ENCODE measurements around the gene RABEP2. TPM values are rescaled to one million over a fixed set of nuclear protein-coding genes. Genes with fewer than 3 reads are reported as not detected.

Gene RABEP2
- total RNA-seq, 1 donor from 2014 or later: 38.3 TPM

DNA sequence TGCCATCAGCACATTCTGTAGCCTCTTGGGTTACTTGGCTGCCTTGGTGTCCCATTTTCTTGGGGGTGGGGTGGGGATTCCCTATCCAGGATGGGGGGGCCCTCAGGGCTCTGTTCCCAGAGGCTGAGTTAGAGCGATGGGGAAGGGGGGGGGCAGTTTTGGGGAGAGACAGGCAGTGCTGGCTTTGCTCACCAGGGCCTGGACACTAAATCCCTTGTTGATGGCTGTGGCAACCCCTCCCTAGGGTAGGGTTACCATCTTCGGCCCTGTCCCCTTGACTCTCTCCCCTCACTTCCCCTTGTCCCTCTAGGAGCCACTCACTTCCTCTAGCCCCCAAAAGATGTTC is 47.4 kb downstream of the RABEP2 start:
- TF ChIP-seq CTCF (IDR thresholded peaks at IDR 0.05; ENCODE audit: insufficient read depth, low read length, poor library complexity, severe bottlenecking): no peak
- Histone ChIP-seq H3K27me3 (ENCODE audit: control insufficient read depth, insufficient read depth, low read length) (peaks cover 21% of the 10 kb centered on the region), H3K36me3 (ENCODE audit: control insufficient read depth, insufficient read depth, low read length) (no peaks in the 10 kb centered on the region), H3K4me3 (ENCODE audit: low read depth, low read length) (no peak overlapping the region)
- no peak for DNase-seq (ENCODE audit: low read depth)

- no peak overlapping the region for H3K4me3 ChIP-seq (ENCODE audit: low read depth, low read length)
- no peak for TF ChIP-seq CTCF (IDR thresholded peaks at IDR 0.05; ENCODE audit: insufficient read depth, low read length, poor library complexity, severe bottlenecking)
- no peak for DNase-seq (ENCODE audit: low read depth)
- H3K27me3 ChIP-seq (ENCODE audit: control insufficient read depth, insufficient read depth, low read length): peaks cover 15% of the 10 kb centered on the region
- no peaks in the 10 kb centered on the region for H3K36me3 ChIP-seq (ENCODE audit: control insufficient read depth, insufficient read depth, low read length)
Measured at GRCh38 chr16:28876973-28877654, 47.9 kb downstream of the RABEP2 start.

DNA sequence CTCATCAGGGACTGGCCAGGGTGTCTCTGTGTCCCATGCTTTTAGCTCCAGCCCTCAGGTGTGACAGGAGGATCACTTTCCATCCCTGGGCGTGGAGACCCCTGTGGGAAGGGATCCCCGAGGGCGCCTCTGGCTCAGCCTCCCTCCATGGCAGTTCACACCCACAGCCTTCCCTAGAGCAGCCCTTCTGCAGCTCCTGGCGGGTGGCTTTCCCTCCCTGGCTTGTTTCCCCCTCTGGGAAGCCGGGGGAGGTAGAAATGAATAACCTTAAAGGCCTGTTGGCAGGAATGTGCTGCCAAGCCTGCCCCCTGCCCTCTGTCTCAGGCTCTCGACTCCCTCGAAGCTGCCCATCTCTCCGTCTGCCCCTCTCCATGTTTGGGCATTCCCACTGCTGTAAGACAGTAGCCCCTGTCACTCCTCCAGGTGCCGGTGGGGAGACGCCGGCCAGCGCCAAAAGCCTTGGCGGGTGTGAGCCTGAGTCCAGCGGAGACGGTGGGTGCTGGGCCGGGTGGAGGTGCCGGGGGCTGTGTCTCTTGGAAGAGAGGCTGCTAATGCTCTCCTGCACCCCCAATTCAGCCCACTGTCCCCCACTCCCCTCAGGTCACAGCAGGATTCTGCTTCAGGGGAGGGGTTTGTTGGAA is 48.9 kb downstream of the RABEP2 start:
- no peak overlapping the region for H3K4me3 ChIP-seq (ENCODE audit: low read depth, low read length)
- TF ChIP-seq CTCF (IDR thresholded peaks at IDR 0.05; ENCODE audit: insufficient read depth, low read length, poor library complexity, severe bottlenecking): no peak
- no peak for DNase-seq (ENCODE audit: low read depth)
- peaks cover 12% of the 10 kb centered on the region for H3K27me3 ChIP-seq (ENCODE audit: control insufficient read depth, insufficient read depth, low read length)
- H3K36me3 ChIP-seq (ENCODE audit: control insufficient read depth, insufficient read depth, low read length): no peaks in the 10 kb centered on the region

DNA sequence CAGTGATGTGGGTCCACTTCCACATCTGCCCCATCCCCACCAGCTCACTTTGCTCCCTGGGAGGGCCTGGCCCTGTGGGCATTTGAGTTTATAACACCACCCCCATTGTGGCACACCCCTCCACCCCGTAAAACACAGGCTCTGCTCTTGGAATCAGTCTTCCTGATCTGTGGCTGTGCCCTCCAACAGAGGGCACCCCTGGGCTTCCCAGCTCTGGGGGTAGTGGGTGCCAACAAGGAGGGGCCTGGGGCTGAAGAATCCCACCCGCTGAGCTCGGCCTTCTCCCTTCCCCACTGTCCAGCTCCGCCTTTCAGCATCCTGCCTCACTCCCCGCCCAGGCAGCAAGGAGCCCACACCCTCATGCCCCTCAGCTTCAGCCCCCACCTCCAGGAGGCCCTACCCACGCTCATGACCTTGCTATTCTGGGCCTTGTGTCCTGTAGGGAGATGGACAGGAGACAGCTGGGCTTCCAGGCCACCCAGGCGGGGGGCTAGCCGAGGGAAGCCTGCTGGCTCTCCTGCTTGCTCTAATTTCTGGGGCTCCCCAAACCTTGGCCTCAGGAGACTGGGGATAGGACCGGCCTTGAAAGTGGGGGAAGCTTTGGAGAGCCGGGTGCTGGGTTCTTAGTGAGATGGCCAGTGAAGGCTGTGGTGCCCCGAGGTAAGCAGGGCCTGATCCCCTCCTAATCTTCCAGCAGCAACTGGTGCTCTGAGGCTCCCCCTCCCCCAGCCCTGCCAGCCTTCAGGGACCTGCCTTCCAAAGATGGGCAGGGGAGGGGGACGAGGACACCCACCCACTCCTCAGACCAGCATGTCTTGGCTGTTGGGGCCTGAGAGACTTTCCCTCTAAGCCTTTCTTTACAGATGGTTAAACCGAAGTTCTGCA is 49.7 kb downstream of the RABEP2 start:
- DNase-seq (ENCODE audit: low read depth): no peak
- Histone ChIP-seq H3K27me3 (ENCODE audit: control insufficient read depth, insufficient read depth, low read length) (peaks cover 4% of the 10 kb centered on the region), H3K36me3 (ENCODE audit: control insufficient read depth, insufficient read depth, low read length) (no peaks in the 10 kb centered on the region), H3K4me3 (ENCODE audit: low read depth, low read length) (no peak overlapping the region)
- TF ChIP-seq CTCF (IDR thresholded peaks at IDR 0.05; ENCODE audit: insufficient read depth, low read length, poor library complexity, severe bottlenecking): no peak

DNA sequence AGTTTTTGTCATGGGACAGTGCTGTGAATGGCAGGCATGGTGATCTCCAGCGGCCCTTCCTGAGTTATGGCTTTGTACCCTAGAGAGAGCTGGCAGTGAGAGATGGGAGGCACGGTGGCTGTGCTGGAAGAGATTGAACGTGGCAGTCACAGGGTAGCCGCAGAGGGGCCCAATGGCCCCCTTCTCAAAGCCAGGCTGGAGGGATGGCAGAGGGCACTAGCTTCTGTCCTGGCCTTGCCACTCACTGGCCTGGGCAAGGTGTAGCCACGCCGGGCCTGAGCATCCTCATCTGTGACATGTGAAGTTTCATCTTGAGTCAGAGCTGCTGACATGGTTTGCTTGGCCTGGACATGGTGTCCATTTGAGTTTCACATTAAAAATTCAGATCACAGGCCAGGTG is 50.6 kb downstream of the RABEP2 start:
- H3K36me3 ChIP-seq (ENCODE audit: control insufficient read depth, insufficient read depth, low read length): peaks cover 2% of the 10 kb centered on the region
- no peak for DNase-seq (ENCODE audit: low read depth)
- TF ChIP-seq CTCF (IDR thresholded peaks at IDR 0.05; ENCODE audit: insufficient read depth, low read length, poor library complexity, severe bottlenecking): no peak

More for the DNA sequence above, 50.6 kb downstream of the RABEP2 start:
- H3K4me3 ChIP-seq (ENCODE audit: low read depth, low read length): no peak overlapping the region
- H3K27me3 ChIP-seq (ENCODE audit: control insufficient read depth, insufficient read depth, low read length): no peaks in the 10 kb centered on the region

Data from kidney epithelial cell (primary cell).